RWPE1 (cell line): Measurements from ENCODE around the gene SLC39A13.

Experiments used
- CTCF ChIA-PET: fragments of 350-600 bp; sonication (Branson Sonifier 250); formaldehyde crosslinking; extraction: SDS; loops from one replicate; lab custom pipeline; 2021; lab: Yijun Ruan, JAX
- POLR2A ChIA-PET: fragments of 400-600 bp; formaldehyde crosslinking; extraction: SDS; loops from one replicate; lab custom pipeline; 2020; ENCODE audit warnings: antibody characterized with exemption; ENCODE audit not compliant: low non-redundant PET; lab: Yijun Ruan, JAX
- DNase-seq: peaks from one replicate; pipeline ENCODE4 v3.0.0; 2012; ENCODE audit warnings: low spot score
- H3K27ac ChIP-seq: fragments of 450-650 bp; 2 replicates; pipeline ENCODE4 v1.5.1; 2017
- TF ChIP-seq, protein P1 (sequence below): fragments of 450-650 bp; conservative IDR thresholded peaks from 2 replicates; pipeline ENCODE4 v1.5.1; 2017; ENCODE audit warnings: low read depth, mild to moderate bottlenecking

SLC39A13 gene

GRCh38 chr11:47408598-47409439, 429 bp downstream of the SLC39A13 start:
- POLR2A ChIA-PET: interaction anchor here (0.5 to 0.6 kb wide), 2 partner anchors 116 to 225 kb away, joined by 3 read pairs; no protein-coding TSS in a partner anchor
- TF ChIP-seq, protein P1, sequence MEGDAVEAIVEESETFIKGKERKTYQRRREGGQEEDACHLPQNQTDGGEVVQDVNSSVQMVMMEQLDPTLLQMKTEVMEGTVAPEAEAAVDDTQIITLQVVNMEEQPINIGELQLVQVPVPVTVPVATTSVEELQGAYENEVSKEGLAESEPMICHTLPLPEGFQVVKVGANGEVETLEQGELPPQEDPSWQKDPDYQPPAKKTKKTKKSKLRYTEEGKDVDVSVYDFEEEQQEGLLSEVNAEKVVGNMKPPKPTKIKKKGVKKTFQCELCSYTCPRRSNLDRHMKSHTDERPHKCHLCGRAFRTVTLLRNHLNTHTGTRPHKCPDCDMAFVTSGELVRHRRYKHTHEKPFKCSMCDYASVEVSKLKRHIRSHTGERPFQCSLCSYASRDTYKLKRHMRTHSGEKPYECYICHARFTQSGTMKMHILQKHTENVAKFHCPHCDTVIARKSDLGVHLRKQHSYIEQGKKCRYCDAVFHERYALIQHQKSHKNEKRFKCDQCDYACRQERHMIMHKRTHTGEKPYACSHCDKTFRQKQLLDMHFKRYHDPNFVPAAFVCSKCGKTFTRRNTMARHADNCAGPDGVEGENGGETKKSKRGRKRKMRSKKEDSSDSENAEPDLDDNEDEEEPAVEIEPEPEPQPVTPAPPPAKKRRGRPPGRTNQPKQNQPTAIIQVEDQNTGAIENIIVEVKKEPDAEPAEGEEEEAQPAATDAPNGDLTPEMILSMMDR: no peak
- peak overlapping the region; percentile 97 for H3K27ac ChIP-seq

GRCh38 chr11:47409440-47410369, 1.3 kb downstream of the SLC39A13 start:
- TF ChIP-seq, protein P1: no peak
- H3K27ac ChIP-seq: peak overlapping the region; percentile 97
- peak; percentile 45 for DNase-seq
- ChIA-PET CTCF (interaction anchor here (0.6 to 2.3 kb wide), 4 partner anchors 25 to 55 kb away, joined by 3 to 9 read pairs (median 4); no protein-coding TSS in a partner anchor), POLR2A (interaction anchor here (0.5 kb wide), 1 partner anchor 226 kb away, joined by 3 read pairs; no protein-coding TSS in a partner anchor)

More at GRCh38 chr11:47408598-47409439, 429 bp downstream of the SLC39A13 start:
- peak; percentile 87 for DNase-seq
- CTCF ChIA-PET: interaction anchor here (0.6 to 2.3 kb wide), 4 partner anchors 26 to 77 kb away, joined by 3 to 9 read pairs (median 4); no protein-coding TSS in a partner anchor

DNA sequence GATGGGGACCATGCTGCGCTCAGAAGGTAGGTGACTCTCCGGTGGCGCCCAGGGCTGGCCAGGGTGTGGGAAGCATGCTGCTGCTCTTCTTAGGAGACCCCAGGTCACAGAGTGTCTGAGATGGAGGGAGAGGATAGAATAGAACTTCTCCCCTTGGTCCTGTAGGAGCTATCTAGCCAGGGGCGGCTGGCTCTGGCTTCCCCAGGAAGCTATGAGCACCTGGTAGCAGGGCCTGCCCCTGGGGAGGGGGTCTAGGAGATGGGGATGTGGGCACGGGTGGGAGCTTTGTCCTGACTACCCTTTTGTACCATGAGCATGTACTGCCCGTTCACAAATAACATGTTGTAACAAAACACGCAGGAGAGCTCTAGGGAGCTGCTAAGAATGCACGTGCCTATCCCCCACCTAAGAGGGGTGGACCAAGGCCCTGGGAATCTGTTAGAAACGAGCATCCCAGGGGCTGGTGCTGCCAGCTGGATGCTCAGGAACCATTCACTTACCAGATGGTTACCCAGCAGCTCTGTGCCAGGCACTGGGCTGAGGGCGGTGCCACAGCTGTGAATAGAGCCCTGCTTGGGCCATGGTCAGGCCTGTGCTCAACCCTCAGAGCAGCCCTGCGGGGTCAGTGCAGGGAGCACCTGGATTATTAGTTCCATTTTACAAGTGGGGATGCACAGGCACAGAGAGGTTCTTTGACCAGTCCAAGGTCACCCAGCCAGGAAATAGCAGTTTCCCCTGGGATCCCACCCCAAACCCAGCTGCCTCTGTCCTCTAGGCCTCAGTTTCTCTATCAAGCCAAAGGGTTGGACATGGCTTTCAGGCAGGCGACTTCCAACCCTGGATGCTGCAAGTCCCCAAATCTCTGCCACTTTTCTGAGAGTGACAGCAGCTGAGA, 2.2 kb downstream of the SLC39A13 start:
- ChIA-PET POLR2A (no interaction called here), CTCF (interaction anchor here (0.5 to 2.3 kb wide), 5 partner anchors 37 to 499 kb away, joined by 3 to 9 read pairs (median 3); no protein-coding TSS in a partner anchor)
- peak overlapping the region; percentile 97 for H3K27ac ChIP-seq
- TF ChIP-seq, protein P1: no peak
- no peak for DNase-seq

DNA sequence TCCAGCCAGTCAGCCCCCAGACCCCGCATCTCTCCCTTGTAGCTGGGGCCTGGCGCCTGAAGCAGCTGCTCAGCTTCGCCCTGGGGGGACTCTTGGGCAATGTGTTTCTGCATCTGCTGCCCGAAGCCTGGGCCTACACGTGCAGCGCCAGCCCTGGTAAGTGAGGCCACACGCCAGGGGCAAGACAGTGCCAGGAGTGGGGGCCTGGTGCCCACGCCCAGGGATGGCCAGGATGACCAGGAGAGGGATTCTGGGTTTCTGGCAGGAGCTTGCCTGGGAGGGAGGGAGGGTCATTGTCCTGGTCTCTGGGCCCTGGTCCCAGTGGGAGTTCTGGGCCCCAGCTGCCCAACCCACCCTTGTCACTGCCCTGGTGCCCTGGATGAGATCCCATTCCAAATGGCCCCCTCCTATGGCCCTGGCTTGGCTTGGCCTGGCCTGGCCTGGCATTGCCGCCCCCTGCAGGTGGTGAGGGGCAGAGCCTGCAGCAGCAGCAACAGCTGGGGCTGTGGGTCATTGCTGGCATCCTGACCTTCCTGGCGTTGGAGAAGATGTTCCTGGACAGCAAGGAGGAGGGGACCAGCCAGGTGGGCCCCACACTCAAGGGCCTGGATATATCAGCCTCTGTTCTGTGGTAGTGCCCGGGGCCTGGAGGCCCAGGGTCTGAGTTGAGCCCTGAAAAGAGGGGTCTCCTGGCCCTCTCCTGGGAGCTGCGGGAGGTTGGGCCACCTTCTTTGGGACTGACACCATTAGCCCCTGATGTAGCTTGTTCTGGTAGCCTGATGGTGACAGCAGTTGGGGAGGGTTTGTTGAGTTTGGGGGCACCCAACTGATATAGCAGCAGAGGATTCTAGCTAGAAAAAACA, 3.7 kb downstream of the SLC39A13 start:
- no peak for DNase-seq
- TF ChIP-seq, protein P1: peak; percentile 67
- H3K27ac ChIP-seq: peak overlapping the region; percentile 97
- POLR2A ChIA-PET: interaction anchor here (0.5 to 0.6 kb wide), 3 partner anchors 10 to 91 kb away, joined by 3 read pairs; no protein-coding TSS in a partner anchor
- CTCF ChIA-PET: interaction anchor here (0.6 to 1.4 kb wide), 6 partner anchors 10 to 249 kb away, joined by 3 to 7 read pairs (median 4); no protein-coding TSS in a partner anchor

DNA sequence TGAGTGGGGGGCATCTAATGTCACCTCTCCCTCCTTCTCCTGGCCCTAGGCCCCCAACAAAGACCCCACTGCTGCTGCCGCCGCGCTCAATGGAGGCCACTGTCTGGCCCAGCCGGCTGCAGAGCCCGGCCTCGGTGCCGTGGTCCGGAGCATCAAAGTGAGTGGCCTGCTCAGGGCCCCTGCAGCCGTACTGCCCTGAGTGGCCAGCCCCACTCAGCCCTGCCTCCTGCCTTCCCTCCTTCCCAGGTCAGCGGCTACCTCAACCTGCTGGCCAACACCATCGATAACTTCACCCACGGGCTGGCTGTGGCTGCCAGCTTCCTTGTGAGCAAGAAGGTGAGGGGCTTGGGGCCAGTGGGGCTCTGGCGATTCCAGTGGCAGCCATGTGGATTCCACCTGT, 5.0 kb downstream of the SLC39A13 start:
- ChIA-PET POLR2A (no interaction called here), CTCF (no interaction called here)
- H3K27ac ChIP-seq: peak overlapping the region; percentile 97
- TF ChIP-seq, protein P1: no peak
- no peak for DNase-seq
